Tibial nerve (tissue), 4 donors: ENCODE measurements around the gene GXYLT2. TPM values are rescaled to one million over a fixed set of nuclear protein-coding genes. Genes with fewer than 3 reads are reported as not detected.
"Not testable (repeated sequence)": the region's sequence is repeated elsewhere in the genome, so short reads cannot be mapped to it uniquely, and the experiment has no call there.

Experiments
- DNase-seq, 2 donors: peaks; one replicate each; pipeline ENCODE4 v3.0.0-alpha.2; 2019; ENCODE audit warnings: low spot score in 2 of 2
- H3K27ac ChIP-seq, 4 donors: fragments of 200-600 bp; sonication (generic) in 3 of 4; one replicate each; pipeline ENCODE4 v1.5.1; 2017 to 2019; ENCODE audit warnings: mild to moderate bottlenecking in 1 of 4
- H3K27me3 ChIP-seq, 2 donors: fragments of 200-600 bp; sonication (generic) in 1 of 2; one replicate each; pipeline versions ENCODE4 v1.5.1 to v1.6.0; 2017 to 2019
- H3K36me3 ChIP-seq, 3 donors: fragments of 200-600 bp; sonication (generic); one replicate each; pipeline ENCODE4 v1.5.1; 2018 to 2019
- H3K4me1 ChIP-seq, 4 donors: fragments of 200-600 bp; sonication (generic) in 3 of 4; one replicate each; pipeline ENCODE4 v1.5.1; 2017 to 2019
- H3K4me3 ChIP-seq, 4 donors: fragments of 200-600 bp; sonication (generic) in 3 of 4; one replicate each; pipeline ENCODE4 v1.5.1; 2017 to 2019; ENCODE audit warnings: mild to moderate bottlenecking in 1 of 4, moderate library complexity in 1 of 4
- H3K9me3 ChIP-seq, 4 donors: fragments of 200-600 bp; sonication (generic) in 3 of 4; one replicate each; pipeline ENCODE4 v1.5.1; 2017 to 2019
- CTCF ChIP-seq, 5 experiments: fragments of 200-600 bp in 3 of 5; fragments of 450-650 bp in 2 of 5; sonication (generic) in 3 of 5; IDR thresholded peaks; one replicate each; pipeline ENCODE4 v1.5.1; 2016 to 2019; ENCODE audit warnings: antibody characterized with exemption in 5 of 5, mild to moderate bottlenecking in 3 of 5, moderate library complexity in 2 of 5
- EP300 ChIP-seq, 2 donors: sonication (generic); formaldehyde crosslinking; IDR thresholded peaks; one replicate each; pipeline ENCODE4 v1.6.1; 2017; ENCODE audit warnings: antibody characterized with exemption in 2 of 2, mild to moderate bottlenecking in 1 of 2
- POLR2A ChIP-seq, 2 donors: fragments of 450-650 bp; IDR thresholded peaks; one replicate each; pipeline ENCODE4 v1.6.1; 2017; ENCODE audit warnings: antibody characterized with exemption in 2 of 2, mild to moderate bottlenecking in 2 of 2, moderate library complexity in 2 of 2
- WGBS, 2 donors: methylation state at CpG; one replicate each; pipeline ENCODE4 v1.1.5; 2018; 5-methylcytosine and 5-hydroxymethylcytosine counted together
- total RNA-seq, 4 donors: library from RNA; depleted of rRNA; stranded (reverse); fragments of >200 nt; gene quantifications; one replicate each; pipeline ENCODE4 v1.1.0, GENCODE V29; 2016

Gene GXYLT2
- total RNA-seq, 4 donors from 2014 or later = 16.7 to 33.6 (median 22.0) TPM

GRCh38 chr3:72916250-72916649, 28.4 kb downstream of the GXYLT2 start:
- WGBS, 2 donors = 92 to 93% methylated on average over 2 of the region's 2 CpGs
- no peak for TF ChIP-seq EP300 (IDR thresholded peaks at IDR 0.05)
- no peak for TF ChIP-seq CTCF (IDR thresholded peaks at IDR 0.05)
- TF ChIP-seq POLR2A (IDR thresholded peaks at IDR 0.05) = no peak
- Histone ChIP-seq H3K27ac (no peak overlapping the region), H3K9me3 (no peaks in the 10 kb centered on the region), H3K4me3 (no peak overlapping the region), H3K36me3 (peaks cover 0 to 3% (median 0%) of the 10 kb centered on the region in 3 donors), H3K4me1 (no peaks in the 10 kb centered on the region), H3K27me3 (no peaks in the 10 kb centered on the region)
- no peak for DNase-seq

- H3K27me3 ChIP-seq = no peaks in the 10 kb centered on the region
- no peak overlapping the region for H3K27ac ChIP-seq
- no peak for TF ChIP-seq CTCF (IDR thresholded peaks at IDR 0.05)
- no peak for TF ChIP-seq POLR2A (IDR thresholded peaks at IDR 0.05)
- TF ChIP-seq EP300 (IDR thresholded peaks at IDR 0.05) = no peak
- 96 to 98% methylated on average over 8 of the region's 8 CpGs for WGBS, 2 donors
- no peaks in the 10 kb centered on the region for H3K9me3 ChIP-seq
- no peaks in the 10 kb centered on the region for H3K4me1 ChIP-seq
- no peak for DNase-seq
- H3K36me3 ChIP-seq = peaks cover 0 to 18% (median 0%) of the 10 kb centered on the region in 3 donors
- H3K4me3 ChIP-seq = no peak overlapping the region
Observed at GRCh38 chr3:72919520-72919919, 31.7 kb downstream of the GXYLT2 start.

- WGBS, 2 donors = 92 to 98% methylated on average over 3 of the region's 3 CpGs
- no peak for DNase-seq
- Histone ChIP-seq H3K9me3 (no peaks in the 10 kb centered on the region), H3K27me3 (no peaks in the 10 kb centered on the region), H3K27ac (no peak overlapping the region), H3K4me3 (no peak overlapping the region), H3K4me1 (no peaks in the 10 kb centered on the region), H3K36me3 (peaks cover 0 to 25% (median 0%) of the 10 kb centered on the region in 3 donors)
- TF ChIP-seq POLR2A (IDR thresholded peaks at IDR 0.05) = no peak
- TF ChIP-seq EP300 (IDR thresholded peaks at IDR 0.05) = no peak
- TF ChIP-seq CTCF (IDR thresholded peaks at IDR 0.05) = no peak
Observed at GRCh38 chr3:72924055-72924454, 36.2 kb downstream of the GXYLT2 start.

GRCh38 chr3:72928781-72929735, 41.2 kb downstream of the GXYLT2 start:
- not testable (repeated sequence) for H3K27ac ChIP-seq, H3K9me3 ChIP-seq, H3K4me3 ChIP-seq, DNase-seq, H3K4me1 ChIP-seq, H3K27me3 ChIP-seq
- peaks cover 0 to 13% (median 0%) of the 10 kb centered on the region in 3 donors for H3K36me3 ChIP-seq
- 76 to 81% methylated on average over 51 of the region's 51 CpGs for WGBS, 2 donors

- Histone ChIP-seq H3K4me3 (no peak overlapping the region), H3K27me3 (no peaks in the 10 kb centered on the region), H3K36me3 (peaks cover 0 to 7% (median 0%) of the 10 kb centered on the region in 3 donors), H3K9me3 (no peaks in the 10 kb centered on the region), H3K27ac (no peak overlapping the region), H3K4me1 (no peaks in the 10 kb centered on the region)
- no peak for DNase-seq
- TF ChIP-seq CTCF (IDR thresholded peaks at IDR 0.05) (no peak), EP300 (IDR thresholded peaks at IDR 0.05) (no peak), POLR2A (IDR thresholded peaks at IDR 0.05) (no peak)
- 92 to 99% methylated on average over 4 of the region's 4 CpGs for WGBS, 2 donors
Observed at GRCh38 chr3:72930754-72931153, 42.9 kb downstream of the GXYLT2 start.
